Measurements from ENCODE around the gene PEX26. TPM values are rescaled to one million over a fixed set of nuclear protein-coding genes. Genes with fewer than 3 reads are reported as not detected.
"Not testable (repeated sequence)": the region's sequence is repeated elsewhere in the genome, so short reads cannot be mapped to it uniquely, and the experiment has no call there.

The PEX26 gene
- total RNA-seq, 1 donor from 2014 or later = 23.9 TPM

DNA sequence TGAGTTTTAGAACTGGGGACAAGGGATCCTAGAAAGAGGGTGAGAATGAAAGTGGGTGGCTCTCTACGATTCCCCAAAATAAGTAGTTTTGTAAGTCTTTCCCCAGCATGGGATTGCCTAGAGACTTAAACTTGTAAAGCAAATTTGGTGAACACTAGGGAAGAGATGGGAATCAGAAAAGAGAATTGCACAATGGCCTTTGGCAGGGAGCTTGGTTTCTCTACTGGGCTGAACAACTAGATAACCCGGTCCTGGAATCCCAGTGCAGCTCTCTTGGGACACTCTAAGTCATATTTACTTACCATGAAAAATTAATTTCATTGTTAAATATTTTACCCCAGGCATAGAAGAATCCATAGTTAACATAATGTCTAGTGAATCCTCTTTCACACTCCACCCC is 55.7 kb downstream of the PEX26 start:
- H3K4me3 ChIP-seq (ENCODE audit: low read depth, low read length) = no peak overlapping the region
- DNase-seq (ENCODE audit: low read depth) = no peak
- TF ChIP-seq, protein P1, sequence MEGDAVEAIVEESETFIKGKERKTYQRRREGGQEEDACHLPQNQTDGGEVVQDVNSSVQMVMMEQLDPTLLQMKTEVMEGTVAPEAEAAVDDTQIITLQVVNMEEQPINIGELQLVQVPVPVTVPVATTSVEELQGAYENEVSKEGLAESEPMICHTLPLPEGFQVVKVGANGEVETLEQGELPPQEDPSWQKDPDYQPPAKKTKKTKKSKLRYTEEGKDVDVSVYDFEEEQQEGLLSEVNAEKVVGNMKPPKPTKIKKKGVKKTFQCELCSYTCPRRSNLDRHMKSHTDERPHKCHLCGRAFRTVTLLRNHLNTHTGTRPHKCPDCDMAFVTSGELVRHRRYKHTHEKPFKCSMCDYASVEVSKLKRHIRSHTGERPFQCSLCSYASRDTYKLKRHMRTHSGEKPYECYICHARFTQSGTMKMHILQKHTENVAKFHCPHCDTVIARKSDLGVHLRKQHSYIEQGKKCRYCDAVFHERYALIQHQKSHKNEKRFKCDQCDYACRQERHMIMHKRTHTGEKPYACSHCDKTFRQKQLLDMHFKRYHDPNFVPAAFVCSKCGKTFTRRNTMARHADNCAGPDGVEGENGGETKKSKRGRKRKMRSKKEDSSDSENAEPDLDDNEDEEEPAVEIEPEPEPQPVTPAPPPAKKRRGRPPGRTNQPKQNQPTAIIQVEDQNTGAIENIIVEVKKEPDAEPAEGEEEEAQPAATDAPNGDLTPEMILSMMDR (conservative IDR thresholded peaks at IDR 0.05; ENCODE audit: low read depth, low read length) = no peak

DNA sequence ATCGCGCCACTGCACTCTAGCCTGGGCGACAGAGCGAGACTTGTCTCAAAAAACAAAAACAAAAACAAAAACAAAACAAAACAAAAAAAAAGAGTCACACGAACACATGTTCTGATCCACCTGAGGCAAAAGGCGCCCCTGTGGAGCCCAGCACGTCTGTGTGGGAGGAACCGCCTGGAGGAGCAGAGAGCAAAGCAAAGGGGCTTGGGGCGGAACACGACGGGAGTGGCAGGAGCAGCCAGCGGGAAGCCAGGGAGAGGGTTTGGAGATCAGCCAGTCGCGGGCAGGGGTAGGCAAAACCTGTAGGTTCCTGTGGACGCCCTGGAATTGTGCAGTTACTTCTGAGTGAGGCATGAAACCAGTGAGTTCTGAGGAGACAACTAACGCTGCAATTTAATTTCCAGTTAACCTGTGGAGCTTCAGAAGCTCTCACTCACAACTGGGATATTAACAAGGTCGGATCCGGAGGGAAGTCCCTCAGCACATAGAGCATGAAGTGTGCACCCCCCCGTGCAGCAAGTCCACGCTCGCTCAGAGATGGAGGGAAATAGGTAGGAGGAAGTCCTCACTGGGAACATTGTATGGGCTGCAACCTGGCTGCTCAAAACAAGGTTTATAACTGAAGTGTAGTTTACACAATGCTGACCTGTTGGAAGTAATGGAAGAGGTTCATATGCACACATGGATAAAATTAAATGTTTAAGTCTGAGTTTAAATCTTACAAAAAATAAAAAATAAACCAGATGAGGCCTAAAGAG is 59.0 kb downstream of the PEX26 start:
- no peak overlapping the region for H3K4me3 ChIP-seq (ENCODE audit: low read depth, low read length)
- TF ChIP-seq, protein P1 (conservative IDR thresholded peaks at IDR 0.05; ENCODE audit: low read depth, low read length) = no peak
- DNase-seq (ENCODE audit: low read depth) = no peak

DNA sequence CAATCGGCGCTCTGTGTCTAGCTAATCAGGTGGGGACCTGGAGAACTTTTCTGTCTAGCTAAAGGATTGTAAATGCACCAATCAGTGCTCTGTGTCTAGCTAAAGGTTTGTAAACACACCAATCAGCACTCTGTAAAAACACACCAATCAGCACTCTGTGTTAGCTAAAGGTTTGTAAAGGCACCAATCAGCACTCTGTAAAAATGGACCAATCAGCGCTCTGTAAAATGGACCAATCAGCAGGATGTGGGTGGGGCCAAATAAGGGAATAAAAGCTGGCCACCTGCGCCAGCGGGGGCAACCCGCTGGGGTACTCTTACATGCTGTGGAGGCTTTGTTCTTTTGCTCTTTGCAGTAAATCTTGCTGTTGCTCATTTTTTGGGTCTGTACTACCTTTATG is 63.2 kb downstream of the PEX26 start:
- DNase-seq (ENCODE audit: low read depth); H3K4me3 ChIP-seq (ENCODE audit: low read depth, low read length): not testable (repeated sequence)

DNA sequence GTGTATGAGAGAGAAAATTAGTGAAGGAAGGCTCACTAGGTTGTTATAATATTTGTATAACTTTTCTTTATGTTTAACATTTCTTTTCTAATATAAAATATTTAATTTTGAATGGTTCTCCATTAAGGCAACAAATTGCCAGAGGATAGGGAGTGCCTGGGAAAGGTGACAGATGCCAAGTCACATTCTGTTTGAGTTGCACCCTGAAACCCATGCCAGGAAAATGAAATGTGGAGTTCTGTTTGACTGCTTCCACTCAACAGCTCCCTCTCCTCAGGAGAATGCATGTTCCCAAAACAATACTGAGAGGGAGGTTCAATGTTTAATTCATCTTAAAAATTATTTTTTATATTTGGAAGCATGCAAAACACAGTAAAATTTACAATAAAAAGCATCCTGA is 66.3 kb downstream of the PEX26 start:
- DNase-seq (ENCODE audit: low read depth) = no peak
- TF ChIP-seq, protein P1 (conservative IDR thresholded peaks at IDR 0.05; ENCODE audit: low read depth, low read length) = no peak
- H3K4me3 ChIP-seq (ENCODE audit: low read depth, low read length) = no peak overlapping the region

DNA sequence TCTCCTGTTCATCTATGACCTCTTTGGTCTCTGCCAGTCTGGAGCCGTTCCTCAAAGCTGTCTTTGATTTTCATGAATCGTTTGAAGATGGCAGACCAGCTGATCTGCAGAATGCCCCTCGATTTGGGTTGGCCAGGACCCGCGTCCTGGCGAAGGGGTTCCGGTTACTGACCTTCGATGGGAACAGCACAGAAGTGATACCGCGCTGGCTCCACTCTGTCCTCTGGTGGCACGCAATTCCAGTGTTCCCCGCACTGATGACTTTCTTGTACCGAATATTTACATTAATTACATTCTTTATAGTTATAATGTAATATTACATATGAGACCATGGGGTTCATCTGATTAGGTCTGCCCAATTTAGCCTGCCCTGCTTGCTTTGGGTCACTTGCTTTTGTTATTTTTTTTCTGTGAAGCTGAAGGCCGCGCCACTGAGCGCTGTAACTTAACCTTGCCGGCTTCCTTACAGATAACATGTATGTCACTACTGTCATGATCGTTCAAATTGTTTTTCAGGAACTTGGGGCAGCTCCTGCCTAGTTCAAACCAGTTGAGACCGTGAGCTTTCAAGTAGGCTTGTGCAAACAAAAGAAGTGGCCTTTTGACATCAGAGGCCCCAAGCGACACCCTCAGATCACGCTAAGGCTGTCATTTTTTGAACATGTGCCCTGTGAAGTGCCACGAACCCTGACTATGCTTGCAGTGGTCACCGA is 68.0 kb downstream of the PEX26 start:
- TF ChIP-seq, protein P1 (conservative IDR thresholded peaks at IDR 0.05; ENCODE audit: low read depth, low read length) = no peak
- no peak overlapping the region for H3K4me3 ChIP-seq (ENCODE audit: low read depth, low read length)
- DNase-seq (ENCODE audit: low read depth) = no peak

- no peak for DNase-seq (ENCODE audit: low read depth)
- no peak overlapping the region for H3K4me3 ChIP-seq (ENCODE audit: low read depth, low read length)
- TF ChIP-seq, protein P1 (conservative IDR thresholded peaks at IDR 0.05; ENCODE audit: low read depth, low read length) = no peak
Measured at GRCh38 chr22:18146389-18146753, 68.6 kb downstream of the PEX26 start.

- DNase-seq (ENCODE audit: low read depth) = no peak
- TF ChIP-seq, protein P1 (conservative IDR thresholded peaks at IDR 0.05; ENCODE audit: low read depth, low read length) = no peak
Measured at GRCh38 chr22:18147791-18148190, 70.0 kb downstream of the PEX26 start.

More at GRCh38 chr22:18147791-18148190, 70.0 kb downstream of the PEX26 start:
- no peak overlapping the region for H3K4me3 ChIP-seq (ENCODE audit: low read depth, low read length)

All from epithelial cell of proximal tubule (primary cell).